IMR-90 (cell line): ENCODE data around the gene SDK1.

Experiments
- MAZ ChIP-seq: IDR thresholded peaks from 2 replicates; pipeline ENCODE4 v1.6.1; 2012; ENCODE audit warnings: low read depth, mild to moderate bottlenecking, low read length, improper control_type of control experiment, moderate library complexity, borderline replicate concordance
- POLR2A ChIP-seq: IDR thresholded peaks from 2 replicates; pipeline ENCODE4 v1.6.1; 2012; ENCODE audit warnings: mild to moderate bottlenecking, low read depth, low read length
- RCOR1 ChIP-seq: IDR thresholded peaks from 2 replicates; pipeline ENCODE4 v1.6.1; 2012; ENCODE audit warnings: mild to moderate bottlenecking, low read length, improper control_type of control experiment; ENCODE audit not compliant: insufficient replicate concordance
- TF ChIP-seq, protein P1 (sequence below): fragments of 150-350 bp; IDR thresholded peaks from 2 replicates; pipeline ENCODE4 v1.6.1; 2017; ENCODE audit warnings: mild to moderate bottlenecking, antibody characterized with exemption, low read length, low read depth
- TF ChIP-seq, protein P2 (sequence below): conservative IDR thresholded peaks from 2 replicates; pipeline ENCODE4 v1.5.1; 2012; ENCODE audit warnings: mild to moderate bottlenecking, low read depth, low read length, improper control_type of control experiment

DNA sequence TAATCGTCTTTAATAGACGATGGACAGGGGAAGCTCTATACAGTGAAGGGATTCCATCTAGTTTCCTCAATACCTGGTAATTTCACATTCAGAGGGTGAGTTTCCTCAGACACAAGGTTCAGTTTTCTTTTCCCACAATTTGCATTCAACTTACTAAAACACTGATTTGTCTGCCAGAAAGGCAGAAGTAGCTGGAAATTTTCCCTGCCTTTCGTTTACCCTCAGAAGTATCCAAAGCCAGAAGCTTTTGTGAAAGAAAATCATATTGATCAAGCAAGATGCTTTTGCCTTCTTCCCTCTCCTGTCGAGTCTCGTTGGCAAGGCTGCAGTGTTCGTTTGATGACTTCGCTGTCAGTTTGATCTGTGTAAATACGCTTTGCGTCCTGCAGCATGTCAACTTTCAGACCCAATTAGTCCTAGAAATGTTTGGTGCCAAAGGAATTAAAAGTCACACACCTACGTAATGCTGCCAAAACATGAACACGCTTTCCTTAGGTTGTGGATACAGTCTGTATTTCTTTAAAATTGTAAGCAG, 749.1 kb downstream of the SDK1 start:
- TF ChIP-seq, protein P1, sequence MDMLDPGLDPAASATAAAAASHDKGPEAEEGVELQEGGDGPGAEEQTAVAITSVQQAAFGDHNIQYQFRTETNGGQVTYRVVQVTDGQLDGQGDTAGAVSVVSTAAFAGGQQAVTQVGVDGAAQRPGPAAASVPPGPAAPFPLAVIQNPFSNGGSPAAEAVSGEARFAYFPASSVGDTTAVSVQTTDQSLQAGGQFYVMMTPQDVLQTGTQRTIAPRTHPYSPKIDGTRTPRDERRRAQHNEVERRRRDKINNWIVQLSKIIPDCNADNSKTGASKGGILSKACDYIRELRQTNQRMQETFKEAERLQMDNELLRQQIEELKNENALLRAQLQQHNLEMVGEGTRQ = no peak
- no peak for TF ChIP-seq POLR2A
- TF ChIP-seq, protein P2, sequence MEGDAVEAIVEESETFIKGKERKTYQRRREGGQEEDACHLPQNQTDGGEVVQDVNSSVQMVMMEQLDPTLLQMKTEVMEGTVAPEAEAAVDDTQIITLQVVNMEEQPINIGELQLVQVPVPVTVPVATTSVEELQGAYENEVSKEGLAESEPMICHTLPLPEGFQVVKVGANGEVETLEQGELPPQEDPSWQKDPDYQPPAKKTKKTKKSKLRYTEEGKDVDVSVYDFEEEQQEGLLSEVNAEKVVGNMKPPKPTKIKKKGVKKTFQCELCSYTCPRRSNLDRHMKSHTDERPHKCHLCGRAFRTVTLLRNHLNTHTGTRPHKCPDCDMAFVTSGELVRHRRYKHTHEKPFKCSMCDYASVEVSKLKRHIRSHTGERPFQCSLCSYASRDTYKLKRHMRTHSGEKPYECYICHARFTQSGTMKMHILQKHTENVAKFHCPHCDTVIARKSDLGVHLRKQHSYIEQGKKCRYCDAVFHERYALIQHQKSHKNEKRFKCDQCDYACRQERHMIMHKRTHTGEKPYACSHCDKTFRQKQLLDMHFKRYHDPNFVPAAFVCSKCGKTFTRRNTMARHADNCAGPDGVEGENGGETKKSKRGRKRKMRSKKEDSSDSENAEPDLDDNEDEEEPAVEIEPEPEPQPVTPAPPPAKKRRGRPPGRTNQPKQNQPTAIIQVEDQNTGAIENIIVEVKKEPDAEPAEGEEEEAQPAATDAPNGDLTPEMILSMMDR = no peak
- no peak for TF ChIP-seq RCOR1
- no peak for TF ChIP-seq MAZ
